K562 (cell line): ENCODE results near the gene RAP1A. TPM values are rescaled to one million over a fixed set of nuclear protein-coding genes. Genes with fewer than 3 reads are reported as not detected.

ENCODE experiments used
- ATAC-seq: fragments of 200-7000 bp; cut with Tn5 transposase; 3 replicates; pipeline ENCODE4 v1.9.1; 2020; ENCODE audit warnings: moderate library complexity
- BruUV-seq: library from RNA; stranded (reverse); fragments of 400-500 nt; replicated peaks from 2 replicates; lab custom pipeline; 2021; lab: Mats Ljungman, UMichigan
- CTCF ChIA-PET: fragments of 300-600 bp; formaldehyde crosslinking; extraction: SDS; loops from one replicate; lab custom pipeline; 2021; ENCODE audit warnings: low intra/inter-chr PET ratio; lab: Yijun Ruan, JAX
- POLR2A ChIA-PET: fragments of 300-600, 350-650 bp; sonication (Branson Sonifier 250); formaldehyde crosslinking; extraction: SDS; loops from one replicate; lab custom pipeline; 2021; ENCODE audit warnings: antibody characterized with exemption, inconsistent platforms; lab: Yijun Ruan, JAX
- DNase-seq, 4 experiments: peaks; one replicate each; pipeline versions ENCODE4 v3.0.0 to v3.0.0-alpha.2; 2011 to 2018; ENCODE audit warnings: low spot score in 3 of 4, mixed read lengths in 3 of 4; ENCODE audit errors: extremely low read depth in 1 of 4
- FAIRE-seq: peaks from 2 replicates; lab custom pipeline; 2011; peaks lifted over from hg19 to GRCh38; lab: Jason Lieb, UNC
- H2AFZ ChIP-seq: 2 replicates; pipeline ENCODE4 v1.6.0; 2011; ENCODE audit warnings: low read depth, low read length, control low read depth, inconsistent platforms
- H3K27ac ChIP-seq: fragments of 200-600 bp; 3 replicates; pipeline ENCODE4 v1.8.0; 2011; ENCODE audit warnings: low read depth, mild to moderate bottlenecking, control low read depth, inconsistent platforms, low read length, moderate library complexity, mixed read lengths; ENCODE audit errors: extremely low read depth
- H3K27me3 ChIP-seq, 2 experiments: fragments of 300-600 bp in 1 of 2; 2 replicates in 1 of 2; 3 replicates in 1 of 2; pipeline versions ENCODE4 v1.6.0 to v1.8.0; 2011; ENCODE audit warnings: inconsistent platforms in 2 of 2, low read length in 2 of 2, mild to moderate bottlenecking in 1 of 2, mixed read lengths in 1 of 2, moderate library complexity in 1 of 2; ENCODE audit not compliant: control insufficient read depth in 2 of 2, insufficient read depth in 2 of 2
- H3K36me3 ChIP-seq: fragments of 300-600 bp; 3 replicates; pipeline ENCODE4 v1.8.0; 2011; ENCODE audit warnings: mild to moderate bottlenecking, low read length, inconsistent platforms; ENCODE audit not compliant: control insufficient read depth, insufficient read depth
- H3K4me1 ChIP-seq, 2 experiments: fragments of 200-600 bp in 1 of 2; replicated peaks in 1 of 2; 2 replicates in 1 of 2; 3 replicates in 1 of 2; pipeline versions ENCODE4 v1.5.1 to v1.8.0; 2011; ENCODE audit warnings: inconsistent platforms in 2 of 2, low read length in 2 of 2, mild to moderate bottlenecking in 1 of 2, mixed read lengths in 1 of 2, moderate library complexity in 1 of 2; ENCODE audit not compliant: control insufficient read depth in 2 of 2, insufficient read depth in 2 of 2
- H3K4me2 ChIP-seq: 2 replicates; pipeline ENCODE4 v1.6.1; 2011; ENCODE audit warnings: low read length, control low read depth, inconsistent platforms, mixed read lengths; ENCODE audit not compliant: insufficient read depth
- H3K4me3 ChIP-seq: fragments of 200-600 bp; sonication (generic), shearing (Covaris generic); 2 replicates; pipeline ENCODE4 v1.5.1; 2016; ENCODE audit warnings: control low read depth, inconsistent platforms
- H3K79me2 ChIP-seq: fragments of 200-600 bp; 3 replicates; pipeline ENCODE4 v1.8.0; 2011; ENCODE audit warnings: low read length, inconsistent platforms; ENCODE audit not compliant: control insufficient read depth, insufficient read depth
- H3K9ac ChIP-seq, 2 experiments: 2 replicates each; pipeline versions ENCODE4 v1.6.0 to v1.6.1; 2011; ENCODE audit warnings: low read depth in 2 of 2, low read length in 2 of 2, control low read depth in 1 of 2, inconsistent platforms in 1 of 2, mild to moderate bottlenecking in 1 of 2, mixed read lengths in 1 of 2; ENCODE audit not compliant: insufficient read depth in 1 of 2
- H3K9me1 ChIP-seq: one replicate; pipeline ENCODE4 v1.6.0; 2011; ENCODE audit warnings: inconsistent platforms, mild to moderate bottlenecking, low read length, moderate library complexity; ENCODE audit not compliant: control insufficient read depth, insufficient read depth
- H3K9me3 ChIP-seq: replicated peaks from 2 replicates; pipeline ENCODE4 v1.5.1; 2011; ENCODE audit warnings: low read depth, low read length, inconsistent platforms; ENCODE audit not compliant: control insufficient read depth, insufficient read depth
- H4K20me1 ChIP-seq: replicated peaks from 2 replicates; pipeline ENCODE4 v1.6.1; 2011; ENCODE audit warnings: low read length, inconsistent platforms, mixed read lengths; ENCODE audit not compliant: control insufficient read depth, insufficient read depth
- CBFA2T2 ChIP-seq: fragments of 450-650 bp; conservative IDR thresholded peaks from 2 replicates; pipeline ENCODE4 v1.6.1; 2017; ENCODE audit warnings: mild to moderate bottlenecking
- CHCHD3 ChIP-seq: fragments of 250-450 bp; sonication (Bioruptor Pico); IDR thresholded peaks from 2 replicates; pipeline ENCODE4 v2.1.2; 2022; ENCODE audit warnings: mild to moderate bottlenecking
- MAFF ChIP-seq: IDR thresholded peaks from 2 replicates; pipeline ENCODE4 v1.6.1; 2012; ENCODE audit warnings: low read length, improper control_type of control experiment
- PHF20 ChIP-seq: fragments of 450-650 bp; IDR thresholded peaks from 2 replicates; pipeline ENCODE4 v1.6.1; 2018; ENCODE audit not compliant: partially characterized antibody
- SMAD4 ChIP-seq: fragments of 250-450 bp; sonication (Bioruptor Pico); conservative IDR thresholded peaks from 2 replicates; pipeline ENCODE4 v1.8.0; 2021; ENCODE audit warnings: inconsistent platforms, mild to moderate bottlenecking, moderate library complexity
- SNAPC5 ChIP-seq: fragments of 250-450 bp; sonication (Bioruptor Pico); IDR thresholded peaks from 2 replicates; pipeline ENCODE4 v1.8.0; 2021; ENCODE audit warnings: moderate library complexity, mild to moderate bottlenecking, inconsistent platforms
- TAF7 ChIP-seq: fragments of 450-650 bp; IDR thresholded peaks from 2 replicates; pipeline ENCODE4 v1.6.1; 2016; ENCODE audit warnings: missing genetic modification characterization, missing compliant biosample characterization
- ZNF140 ChIP-seq: fragments of 250-450 bp; sonication (Bioruptor Pico); IDR thresholded peaks from 2 replicates; pipeline ENCODE4 v1.8.0; 2021; ENCODE audit warnings: moderate library complexity, mild to moderate bottlenecking, inconsistent platforms
- WGBS: fragments of 100-300 bp; shearing (Covaris generic); methylation state at CpG from one replicate; pipeline ENCODE4 v1.1.6; 2016; ENCODE audit warnings: low coverage, mixed read lengths; ENCODE audit not compliant: insufficient coverage; ENCODE audit errors: missing lambda C conversion rate; 5-methylcytosine and 5-hydroxymethylcytosine counted together
- in situ Hi-C: fragments of 300-500 bp; cut with MboI; formaldehyde crosslinking; loops from 4 replicates; pipeline ENCODE4 v1.15.0; 2018; ENCODE audit warnings: inconsistent platforms, mixed read lengths
- intact Hi-C: fragments of 100-400 bp; cut with micrococcal nuclease; formaldehyde crosslinking; loops from 2 replicates; pipeline ENCODE4 v1.14.2; 2022
- polyA plus RNA-seq, 8 experiments: library from polyadenylated mRNA; depleted of rRNA in 4 of 8; stranded (reverse) in 5 of 8; unstranded in 3 of 8; fragments of >200 nt; fragmentation: Nextera tagmentation in 2 of 8; fragmentation: Illumina TruSeq in 1 of 8; extraction: Ambion mirVana in 2 of 8; extraction: Trizol in 1 of 8; gene quantifications; 2 replicates each; pipeline versions ENCODE4 v1.2.1 to v1.2.3, GENCODE V29; 2011 to 2014; ENCODE audit warnings: inconsistent platforms in 1 of 8, missing spikeins in 1 of 8
- total RNA-seq, 7 experiments: library from RNA; depleted of rRNA in 6 of 7; stranded (reverse); fragments of >200 nt in 6 of 7; fragmentation: Illumina TruSeq in 2 of 7; extraction: Trizol in 2 of 7; gene quantifications; 2 replicates each; pipeline versions ENCODE4 v1.2.1 to v1.2.3, GENCODE V29; 2011 to 2021; ENCODE audit warnings: low replicate concordance in 1 of 7

The RAP1A gene
- total and polyA plus RNA-seq, 9 of the 15 experiments (the other 6 are each of a cell fraction or from before 2014, with no cell fraction given): 13.4 to 86.2 (median 32.5) TPM

- TF ChIP-seq SNAPC5 (CRISPR knock-in tag) (no peak), SMAD4 (CRISPR knock-in tag) (no peak), CHCHD3 (CRISPR knock-in tag) (no peak), PHF20 (no peak), MAFF (no peak)
- TF ChIP-seq, all 486 proteins: peak for 0
Observed at GRCh38 chr1:111709986-111710385, 90.4 kb downstream of the RAP1A start (continued).

GRCh38 chr1:111716333-111716732, 96.7 kb downstream of the RAP1A start:
- TF ChIP-seq ZNF140 (CRISPR knock-in tag) (no peak), CBFA2T2 (no peak), TAF7 (tag) (no peak)
- TF ChIP-seq, all 486 proteins: peak for 0
- WGBS: 57% methylated on average over 3 of the region's 3 CpGs
- Histone ChIP-seq H3K4me1 (peaks cover 0 to 3% of the 10 kb centered on the region in 2 experiments; a peak in 2 of 5 replicates), H2AFZ (no peak overlapping the region), H3K27ac (no peak overlapping the region), H3K4me3 (no peak overlapping the region), H3K9me3 (no peaks in the 10 kb centered on the region), H3K4me2 (no peak overlapping the region), H3K36me3 (peaks cover under 1% of the 10 kb centered on the region; the same call in 1 of the 3 replicates), H3K79me2 (no peaks in the 10 kb centered on the region), H3K9me1 (peaks cover 3% of the 10 kb centered on the region), H4K20me1 (no peaks in the 10 kb centered on the region), H3K27me3 (no peaks in the 10 kb centered on the region), H3K9ac (no peak overlapping the region)
- POLR2A ChIA-PET: interaction anchor here (0.8 to 1.4 kb wide), 3 partner anchors 12 to 208 kb away, joined by 3 to 4 read pairs (median 3); no protein-coding TSS in a partner anchor
- FAIRE-seq: no peak
- DNase-seq: no peak
- ATAC-seq: no peak
- in situ Hi-C loops (no loop called here), intact Hi-C loops (no loop called here)
- CTCF ChIA-PET: interaction anchor here (0.7 to 5.0 kb wide), 4 partner anchors 31 to 52 kb away, joined by 3 to 61 read pairs (median 18); partner anchors contain the start of gene DDX20
- no TSS peak for BruUV-seq
